ENCODE measurements around the gene CCDC60.

Gene CCDC60

GRCh38 chr12:119512772-119513497 is 178.4 kb downstream of the CCDC60 start:
- DNase-seq, result no peak

DNA sequence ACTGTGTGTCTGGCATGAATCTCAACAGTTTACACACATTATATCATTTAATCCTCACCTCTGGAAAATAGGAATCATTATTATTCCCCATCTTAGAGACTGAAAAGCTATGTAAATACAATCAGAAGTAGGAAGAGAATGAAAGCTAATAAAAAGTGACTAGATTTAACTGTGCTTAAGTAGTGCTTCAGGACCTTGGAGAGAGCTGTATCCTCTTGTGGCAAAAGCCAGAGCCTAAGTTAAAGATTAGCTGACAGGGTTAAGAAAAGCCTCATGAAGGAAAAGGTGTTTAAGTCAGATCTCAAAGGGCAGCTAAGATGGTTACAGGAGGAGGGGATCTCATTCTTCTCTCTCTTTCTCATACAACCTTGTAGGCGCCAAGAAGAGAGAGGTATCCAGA is 193.7 kb downstream of the CCDC60 start:
- DNase-seq, result no peak

GRCh38 chr12:119540476-119540875 is 205.9 kb downstream of the CCDC60 start:
- no peak for DNase-seq

DNA sequence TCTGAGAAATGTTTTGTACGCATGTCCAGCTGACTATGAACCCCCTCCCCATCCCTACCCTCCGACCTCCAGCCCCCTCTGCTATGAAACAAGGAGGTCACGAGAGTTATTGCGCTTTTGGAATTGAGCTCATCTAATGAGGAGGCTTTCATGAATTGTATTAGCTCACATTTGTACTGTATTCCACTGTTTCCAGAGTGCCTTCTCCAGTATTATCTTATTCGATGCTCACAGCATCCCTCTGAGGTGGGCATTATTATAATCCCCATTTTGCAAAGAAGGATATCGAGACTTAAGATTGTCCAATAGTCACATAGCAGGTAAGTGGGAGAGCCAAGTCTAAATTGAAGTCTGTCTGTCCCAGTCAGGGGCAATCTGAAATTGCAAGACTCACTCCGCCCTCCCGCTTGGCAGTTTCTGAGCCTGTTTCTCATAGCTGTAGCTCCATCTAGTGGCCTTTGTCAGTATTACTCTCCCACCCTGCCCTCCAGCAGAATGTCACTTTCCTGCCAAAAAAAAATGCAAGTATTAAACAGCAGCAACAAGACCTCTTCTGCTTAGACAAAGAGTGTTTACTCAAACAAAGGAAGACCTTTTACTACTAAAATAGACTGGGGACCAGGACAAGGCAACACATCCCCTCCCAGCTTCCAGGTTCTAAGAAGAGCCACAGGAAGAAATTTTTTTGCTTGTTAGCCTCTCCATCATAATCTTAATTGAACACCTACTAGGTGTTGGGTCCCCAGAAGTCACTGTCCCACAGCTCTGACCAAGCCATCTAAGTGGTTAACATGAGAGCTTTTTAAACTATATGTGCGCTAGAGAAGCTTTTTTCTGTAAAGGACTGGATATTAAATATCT is 210.5 kb downstream of the CCDC60 start:
- DNase-seq, result peak in 47 of 56 donors; percentile 1 to 82 (median 18)

- DNase-seq, result no peak
Observed at GRCh38 chr12:119546340-119546739, 211.8 kb downstream of the CCDC60 start.

DNA sequence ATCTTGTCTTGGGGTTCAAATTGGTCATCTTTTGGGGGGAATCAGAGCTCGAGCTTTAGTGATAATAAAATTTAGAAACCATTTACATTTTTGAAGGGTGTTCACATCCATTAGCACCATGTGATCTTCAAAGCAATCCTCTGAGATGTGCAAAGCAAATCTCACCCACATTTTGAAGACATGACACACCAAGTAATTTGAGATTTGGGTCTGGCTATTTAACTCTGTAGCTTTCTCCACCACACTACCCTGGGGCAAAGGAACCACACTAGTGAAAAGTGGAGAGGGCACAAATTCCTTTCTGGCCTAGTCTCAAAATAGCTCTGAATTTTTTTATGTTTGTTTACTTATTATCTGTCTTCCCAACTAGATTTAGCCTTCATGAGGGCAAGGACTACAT is 212.5 kb downstream of the CCDC60 start:
- DNase-seq, result no peak

GRCh38 chr12:119556854-119557253 is 222.3 kb downstream of the CCDC60 start:
- DNase-seq, result no peak

DNA sequence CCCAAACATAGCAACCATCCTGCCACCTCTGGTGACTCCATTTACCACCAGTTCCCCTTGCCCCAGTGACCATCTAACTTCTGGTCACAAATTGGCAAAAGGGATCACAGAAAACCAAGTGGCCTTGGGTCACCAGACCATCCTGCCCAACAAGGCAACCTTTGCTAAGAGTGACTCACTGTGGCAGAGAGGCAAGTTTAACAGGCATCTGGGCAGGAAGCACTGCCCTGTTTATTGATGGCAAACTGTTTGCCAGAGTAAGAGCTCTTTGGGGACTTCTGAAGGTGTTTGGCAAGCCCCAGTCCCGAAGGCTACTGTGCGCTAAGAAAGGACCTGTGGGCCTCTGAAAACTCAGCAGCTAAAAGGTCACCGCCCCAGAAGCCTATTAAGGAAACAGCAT is 230.9 kb downstream of the CCDC60 start:
- DNase-seq, result no peak

- DNase-seq, result no peak
Observed at GRCh38 chr12:119570771-119571170, 236.2 kb downstream of the CCDC60 start.

- DNase-seq, result no peak
Observed at GRCh38 chr12:119573086-119573485, 238.6 kb downstream of the CCDC60 start.

- no peak for DNase-seq
Observed at GRCh38 chr12:119574255-119574654, 239.7 kb downstream of the CCDC60 start.

- DNase-seq, result no peak
Observed at GRCh38 chr12:119576118-119576810, 241.7 kb downstream of the CCDC60 start.

- DNase-seq, result no peak
Observed at GRCh38 chr12:119576915-119577314, 242.4 kb downstream of the CCDC60 start.

DNA sequence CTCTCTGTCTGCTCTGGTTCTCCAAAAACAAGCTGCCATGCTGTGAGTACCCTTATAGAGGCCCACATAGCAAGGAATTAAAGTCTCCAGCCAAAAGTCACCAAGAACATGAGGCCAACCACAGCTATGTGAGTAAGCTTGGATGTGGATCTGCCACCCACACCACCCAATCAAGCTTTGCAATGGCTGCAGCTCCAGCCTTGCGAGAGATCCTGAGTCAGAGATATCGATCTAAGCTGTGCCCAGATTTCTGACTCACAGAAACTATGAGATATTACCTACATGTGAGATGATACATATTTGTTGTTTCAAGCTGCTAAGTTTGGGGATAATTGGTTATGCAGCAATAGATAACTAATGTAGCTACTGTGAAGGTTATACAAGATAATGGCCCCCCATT is 243.6 kb downstream of the CCDC60 start:
- DNase-seq, result peak in 2 of 56 donors; percentile 1 to 5

GRCh38 chr12:119589097-119589496 is 254.6 kb downstream of the CCDC60 start:
- DNase-seq, result no peak

DNA sequence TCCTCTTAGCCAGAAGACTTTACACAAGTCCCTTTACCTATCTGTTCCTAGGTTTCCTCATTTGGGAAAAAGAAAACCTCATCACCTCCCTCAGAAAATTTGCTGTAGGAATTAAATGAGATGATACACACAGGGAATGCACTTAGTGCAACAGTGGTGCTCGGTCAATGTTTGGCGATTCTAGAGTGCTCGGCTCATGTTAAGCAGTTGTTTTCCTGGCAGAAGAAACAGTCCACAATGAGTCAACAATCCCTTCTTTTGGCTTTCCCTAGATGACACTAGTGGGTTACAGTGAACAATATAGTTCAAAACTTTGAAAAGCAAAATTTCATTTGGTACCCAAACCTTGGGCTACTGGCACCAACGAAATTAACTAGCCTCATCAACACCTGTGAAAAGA is 255.1 kb downstream of the CCDC60 start:
- DNase-seq, result no peak
